H1 (cell line): ENCODE measurements around the gene TMEM203. TPM values are rescaled to one million over a fixed set of nuclear protein-coding genes. Genes with fewer than 3 reads are reported as not detected.

ENCODE experiments used
- EGR1 ChIP-seq: IDR thresholded peaks from 2 replicates; pipeline ENCODE4 v1.6.1; 2011; ENCODE audit warnings: low read depth, low read length, borderline replicate concordance
- JUN ChIP-seq: IDR thresholded peaks from 2 replicates; pipeline ENCODE4 v1.6.1; 2011; ENCODE audit warnings: low read depth, mild to moderate bottlenecking, improper control_type of control experiment, low read length
- TBP ChIP-seq: IDR thresholded peaks from 2 replicates; pipeline ENCODE4 v1.6.1; 2011; ENCODE audit warnings: low read depth, low read length, improper control_type of control experiment
- TCF12 ChIP-seq: IDR thresholded peaks from 2 replicates; pipeline ENCODE4 v1.6.1; 2011; ENCODE audit warnings: low read depth, mild to moderate bottlenecking, low read length
- polyA plus RNA-seq, 7 experiments: library from polyadenylated mRNA; depleted of rRNA in 3 of 7; stranded (reverse) in 5 of 7; unstranded in 2 of 7; fragments of >200 nt in 5 of 7; fragments of 200-250 nt in 2 of 7; gene quantifications; 1 replicate in 5 of 7; 2 replicates in 1 of 7; 4 replicates in 1 of 7; pipeline versions ENCODE4 v1.2.1 to v1.2.3, GENCODE V29; 2011 to 2013; ENCODE audit warnings: missing spikeins in 2 of 7, mixed read lengths in 2 of 7
- total RNA-seq: library from RNA; stranded (reverse); fragmentation: NEBNext Ultra II Directional; extraction: Animal tissue kit (Norgen Biotek cat#: 25700); gene quantifications from 2 replicates; pipeline ENCODE4 v1.2.1, GENCODE V29; 2021
- TF ChIP-seq, protein P1 (sequence below): fragments of 300-600 bp; sonication (generic); IDR thresholded peaks from 2 replicates; pipeline ENCODE4 v1.7.1; 2012; ENCODE audit warnings: low read length, moderate library complexity, mild to moderate bottlenecking, inconsistent platforms; ENCODE audit not compliant: insufficient replicate concordance

The TMEM203 gene
- total and polyA plus RNA-seq, 2 of the 8 experiments (the other 6 are each of a cell fraction or from before 2014, with no cell fraction given) = 44.1 to 57.1 TPM

- TF ChIP-seq, protein P1, sequence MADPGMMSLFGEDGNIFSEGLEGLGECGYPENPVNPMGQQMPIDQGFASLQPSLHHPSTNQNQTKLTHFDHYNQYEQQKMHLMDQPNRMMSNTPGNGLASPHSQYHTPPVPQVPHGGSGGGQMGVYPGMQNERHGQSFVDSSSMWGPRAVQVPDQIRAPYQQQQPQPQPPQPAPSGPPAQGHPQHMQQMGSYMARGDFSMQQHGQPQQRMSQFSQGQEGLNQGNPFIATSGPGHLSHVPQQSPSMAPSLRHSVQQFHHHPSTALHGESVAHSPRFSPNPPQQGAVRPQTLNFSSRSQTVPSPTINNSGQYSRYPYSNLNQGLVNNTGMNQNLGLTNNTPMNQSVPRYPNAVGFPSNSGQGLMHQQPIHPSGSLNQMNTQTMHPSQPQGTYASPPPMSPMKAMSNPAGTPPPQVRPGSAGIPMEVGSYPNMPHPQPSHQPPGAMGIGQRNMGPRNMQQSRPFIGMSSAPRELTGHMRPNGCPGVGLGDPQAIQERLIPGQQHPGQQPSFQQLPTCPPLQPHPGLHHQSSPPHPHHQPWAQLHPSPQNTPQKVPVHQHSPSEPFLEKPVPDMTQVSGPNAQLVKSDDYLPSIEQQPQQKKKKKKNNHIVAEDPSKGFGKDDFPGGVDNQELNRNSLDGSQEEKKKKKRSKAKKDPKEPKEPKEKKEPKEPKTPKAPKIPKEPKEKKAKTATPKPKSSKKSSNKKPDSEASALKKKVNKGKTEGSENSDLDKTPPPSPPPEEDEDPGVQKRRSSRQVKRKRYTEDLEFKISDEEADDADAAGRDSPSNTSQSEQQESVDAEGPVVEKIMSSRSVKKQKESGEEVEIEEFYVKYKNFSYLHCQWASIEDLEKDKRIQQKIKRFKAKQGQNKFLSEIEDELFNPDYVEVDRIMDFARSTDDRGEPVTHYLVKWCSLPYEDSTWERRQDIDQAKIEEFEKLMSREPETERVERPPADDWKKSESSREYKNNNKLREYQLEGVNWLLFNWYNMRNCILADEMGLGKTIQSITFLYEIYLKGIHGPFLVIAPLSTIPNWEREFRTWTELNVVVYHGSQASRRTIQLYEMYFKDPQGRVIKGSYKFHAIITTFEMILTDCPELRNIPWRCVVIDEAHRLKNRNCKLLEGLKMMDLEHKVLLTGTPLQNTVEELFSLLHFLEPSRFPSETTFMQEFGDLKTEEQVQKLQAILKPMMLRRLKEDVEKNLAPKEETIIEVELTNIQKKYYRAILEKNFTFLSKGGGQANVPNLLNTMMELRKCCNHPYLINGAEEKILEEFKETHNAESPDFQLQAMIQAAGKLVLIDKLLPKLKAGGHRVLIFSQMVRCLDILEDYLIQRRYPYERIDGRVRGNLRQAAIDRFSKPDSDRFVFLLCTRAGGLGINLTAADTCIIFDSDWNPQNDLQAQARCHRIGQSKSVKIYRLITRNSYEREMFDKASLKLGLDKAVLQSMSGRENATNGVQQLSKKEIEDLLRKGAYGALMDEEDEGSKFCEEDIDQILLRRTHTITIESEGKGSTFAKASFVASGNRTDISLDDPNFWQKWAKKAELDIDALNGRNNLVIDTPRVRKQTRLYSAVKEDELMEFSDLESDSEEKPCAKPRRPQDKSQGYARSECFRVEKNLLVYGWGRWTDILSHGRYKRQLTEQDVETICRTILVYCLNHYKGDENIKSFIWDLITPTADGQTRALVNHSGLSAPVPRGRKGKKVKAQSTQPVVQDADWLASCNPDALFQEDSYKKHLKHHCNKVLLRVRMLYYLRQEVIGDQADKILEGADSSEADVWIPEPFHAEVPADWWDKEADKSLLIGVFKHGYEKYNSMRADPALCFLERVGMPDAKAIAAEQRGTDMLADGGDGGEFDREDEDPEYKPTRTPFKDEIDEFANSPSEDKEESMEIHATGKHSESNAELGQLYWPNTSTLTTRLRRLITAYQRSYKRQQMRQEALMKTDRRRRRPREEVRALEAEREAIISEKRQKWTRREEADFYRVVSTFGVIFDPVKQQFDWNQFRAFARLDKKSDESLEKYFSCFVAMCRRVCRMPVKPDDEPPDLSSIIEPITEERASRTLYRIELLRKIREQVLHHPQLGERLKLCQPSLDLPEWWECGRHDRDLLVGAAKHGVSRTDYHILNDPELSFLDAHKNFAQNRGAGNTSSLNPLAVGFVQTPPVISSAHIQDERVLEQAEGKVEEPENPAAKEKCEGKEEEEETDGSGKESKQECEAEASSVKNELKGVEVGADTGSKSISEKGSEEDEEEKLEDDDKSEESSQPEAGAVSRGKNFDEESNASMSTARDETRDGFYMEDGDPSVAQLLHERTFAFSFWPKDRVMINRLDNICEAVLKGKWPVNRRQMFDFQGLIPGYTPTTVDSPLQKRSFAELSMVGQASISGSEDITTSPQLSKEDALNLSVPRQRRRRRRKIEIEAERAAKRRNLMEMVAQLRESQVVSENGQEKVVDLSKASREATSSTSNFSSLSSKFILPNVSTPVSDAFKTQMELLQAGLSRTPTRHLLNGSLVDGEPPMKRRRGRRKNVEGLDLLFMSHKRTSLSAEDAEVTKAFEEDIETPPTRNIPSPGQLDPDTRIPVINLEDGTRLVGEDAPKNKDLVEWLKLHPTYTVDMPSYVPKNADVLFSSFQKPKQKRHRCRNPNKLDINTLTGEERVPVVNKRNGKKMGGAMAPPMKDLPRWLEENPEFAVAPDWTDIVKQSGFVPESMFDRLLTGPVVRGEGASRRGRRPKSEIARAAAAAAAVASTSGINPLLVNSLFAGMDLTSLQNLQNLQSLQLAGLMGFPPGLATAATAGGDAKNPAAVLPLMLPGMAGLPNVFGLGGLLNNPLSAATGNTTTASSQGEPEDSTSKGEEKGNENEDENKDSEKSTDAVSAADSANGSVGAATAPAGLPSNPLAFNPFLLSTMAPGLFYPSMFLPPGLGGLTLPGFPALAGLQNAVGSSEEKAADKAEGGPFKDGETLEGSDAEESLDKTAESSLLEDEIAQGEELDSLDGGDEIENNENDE = no peak
- TF ChIP-seq TBP (no peak), JUN (no peak), TCF12 (no peak), EGR1 (no peak)
- TF ChIP-seq, all 59 proteins: peak for 4
Observed at GRCh38 chr9:137167747-137168572, 37.5 kb downstream of the TMEM203 start (continued).
